Esophagus muscularis mucosa (tissue), 4 donors: Measurements from ENCODE around the gene ANKRD33B. TPM values are rescaled to one million over a fixed set of nuclear protein-coding genes. Genes with fewer than 3 reads are reported as not detected.

Source experiments
- DNase-seq: peaks from one replicate; pipeline ENCODE4 v3.0.0-alpha.2; 2017; ENCODE audit errors: extremely low spot score
- H3K27ac ChIP-seq, 4 donors: fragments of 200-600 bp; sonication (generic); replicated peaks in 1 of 4; 1 replicate in 3 of 4; 2 replicates in 1 of 4; pipeline ENCODE4 v1.5.1; 2016 to 2019; ENCODE audit warnings: mild to moderate bottlenecking in 1 of 4
- H3K27me3 ChIP-seq, 4 donors: fragments of 200-600 bp; sonication (generic); one replicate each; pipeline versions ENCODE4 v1.5.1 to v1.6.0; 2016 to 2019
- H3K36me3 ChIP-seq, 4 donors: fragments of 200-600 bp; sonication (generic); one replicate each; pipeline ENCODE4 v1.5.1; 2016 to 2019
- H3K4me1 ChIP-seq, 4 donors: fragments of 200-600 bp; sonication (generic); one replicate each; pipeline ENCODE4 v1.5.1; 2016 to 2019
- H3K4me3 ChIP-seq, 4 donors: fragments of 200-600 bp; sonication (generic); 1 replicate in 2 of 4; 2 replicates in 2 of 4; pipeline ENCODE4 v1.5.1; 2016 to 2019; ENCODE audit warnings: mild to moderate bottlenecking in 4 of 4, moderate library complexity in 1 of 4
- H3K9me3 ChIP-seq, 4 donors: fragments of 200-600 bp; sonication (generic); 1 replicate in 3 of 4; 2 replicates in 1 of 4; pipeline ENCODE4 v1.5.1; 2016 to 2019
- EP300 ChIP-seq: sonication (generic); formaldehyde crosslinking; IDR thresholded peaks from one replicate; pipeline ENCODE4 v1.6.1; 2017; ENCODE audit warnings: antibody characterized with exemption
- POLR2A ChIP-seq: fragments of 450-650 bp; IDR thresholded peaks from one replicate; pipeline ENCODE4 v1.6.1; 2017; ENCODE audit warnings: antibody characterized with exemption, moderate library complexity, mild to moderate bottlenecking, low read depth
- POLR2AphosphoS5 ChIP-seq, 2 donors: sonication (generic); formaldehyde crosslinking; IDR thresholded peaks; one replicate each; pipeline ENCODE4 v1.6.1; 2017; ENCODE audit warnings: antibody characterized with exemption in 2 of 2
- WGBS: methylation state at CpG from one replicate; pipeline ENCODE4 v1.1.5; 2018; 5-methylcytosine and 5-hydroxymethylcytosine counted together
- intact Hi-C: fragments of 100-400 bp; cut with DNase I; formaldehyde crosslinking; loops from one replicate; pipeline ENCODE4 v1.15.1; 2023
- total RNA-seq, 4 donors: library from RNA; depleted of rRNA; stranded (reverse); fragments of >200 nt; gene quantifications; one replicate each; pipeline versions ENCODE4 v1.1.0 to v1.2.1, GENCODE V29; 2016
- TF ChIP-seq, protein P1 (sequence below), 3 experiments: fragments of 200-600 bp in 2 of 3; fragments of 450-650 bp in 1 of 3; sonication (generic) in 2 of 3; IDR thresholded peaks; one replicate each; pipeline ENCODE4 v1.5.1; 2017 to 2019; ENCODE audit warnings: antibody characterized with exemption in 3 of 3, mild to moderate bottlenecking in 2 of 3, moderate library complexity in 1 of 3

Gene ANKRD33B
- total RNA-seq, 4 donors from 2014 or later, result 4.6 to 8.2 (median 6.7) TPM

- no peak overlapping the region for H3K27ac ChIP-seq
- intact Hi-C loops, result no loop called here
- H3K4me1 ChIP-seq, result peaks cover 0 to 15% (median 11%) of the 10 kb centered on the region in 4 donors
- H3K9me3 ChIP-seq, result peaks cover 0 to 6% (median 0%) of the 10 kb centered on the region in 4 donors
- peaks cover 0 to 7% (median 4%) of the 10 kb centered on the region in 4 donors for H3K36me3 ChIP-seq
- no peak for DNase-seq
- no peak overlapping the region for H3K4me3 ChIP-seq
- WGBS, result 41% methylated on average over 4 of the region's 4 CpGs
- TF ChIP-seq, protein P1, sequence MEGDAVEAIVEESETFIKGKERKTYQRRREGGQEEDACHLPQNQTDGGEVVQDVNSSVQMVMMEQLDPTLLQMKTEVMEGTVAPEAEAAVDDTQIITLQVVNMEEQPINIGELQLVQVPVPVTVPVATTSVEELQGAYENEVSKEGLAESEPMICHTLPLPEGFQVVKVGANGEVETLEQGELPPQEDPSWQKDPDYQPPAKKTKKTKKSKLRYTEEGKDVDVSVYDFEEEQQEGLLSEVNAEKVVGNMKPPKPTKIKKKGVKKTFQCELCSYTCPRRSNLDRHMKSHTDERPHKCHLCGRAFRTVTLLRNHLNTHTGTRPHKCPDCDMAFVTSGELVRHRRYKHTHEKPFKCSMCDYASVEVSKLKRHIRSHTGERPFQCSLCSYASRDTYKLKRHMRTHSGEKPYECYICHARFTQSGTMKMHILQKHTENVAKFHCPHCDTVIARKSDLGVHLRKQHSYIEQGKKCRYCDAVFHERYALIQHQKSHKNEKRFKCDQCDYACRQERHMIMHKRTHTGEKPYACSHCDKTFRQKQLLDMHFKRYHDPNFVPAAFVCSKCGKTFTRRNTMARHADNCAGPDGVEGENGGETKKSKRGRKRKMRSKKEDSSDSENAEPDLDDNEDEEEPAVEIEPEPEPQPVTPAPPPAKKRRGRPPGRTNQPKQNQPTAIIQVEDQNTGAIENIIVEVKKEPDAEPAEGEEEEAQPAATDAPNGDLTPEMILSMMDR (IDR thresholded peaks at IDR 0.05), result no peak
- TF ChIP-seq POLR2AphosphoS5 (IDR thresholded peaks at IDR 0.05) (no peak), EP300 (no peak), POLR2A (no peak)
- H3K27me3 ChIP-seq, result peaks cover 0 to 44% (median 7%) of the 10 kb centered on the region in 4 donors
Measured at GRCh38 chr5:10653043-10653442, 89.2 kb downstream of the ANKRD33B start.

- 70% methylated on average over 12 of the region's 12 CpGs for WGBS
Measured at GRCh38 chr5:10653751-10654400, 90.0 kb downstream of the ANKRD33B start.

GRCh38 chr5:10654566-10654965 lies 90.7 kb downstream of the ANKRD33B start:
- H3K4me1 ChIP-seq, result peaks cover 0 to 13% (median 9%) of the 10 kb centered on the region in 4 donors
- no peak overlapping the region for H3K27ac ChIP-seq
- H3K36me3 ChIP-seq, result peaks cover 0 to 7% (median 2%) of the 10 kb centered on the region in 4 donors
- 95% methylated on average over 13 of the region's 13 CpGs for WGBS
- no peaks in the 10 kb centered on the region for H3K9me3 ChIP-seq
- TF ChIP-seq POLR2A, result no peak
- TF ChIP-seq POLR2AphosphoS5 (IDR thresholded peaks at IDR 0.05), result no peak
- TF ChIP-seq, protein P1 (IDR thresholded peaks at IDR 0.05), result no peak
- no peak for TF ChIP-seq EP300
- H3K27me3 ChIP-seq, result peaks cover 0 to 29% (median 3%) of the 10 kb centered on the region in 4 donors
- intact Hi-C loops, result no loop called here
- DNase-seq, result no peak
- H3K4me3 ChIP-seq, result no peak overlapping the region

More at GRCh38 chr5:10653751-10654400, 90.0 kb downstream of the ANKRD33B start:
- DNase-seq, result no peak
- peaks cover 0 to 36% (median 6%) of the 10 kb centered on the region in 4 donors for H3K27me3 ChIP-seq
- H3K9me3 ChIP-seq, result peaks cover 0 to 4% (median 0%) of the 10 kb centered on the region in 4 donors
- TF ChIP-seq POLR2A (no peak), POLR2AphosphoS5 (IDR thresholded peaks at IDR 0.05) (no peak)
- TF ChIP-seq, protein P1 (IDR thresholded peaks at IDR 0.05), result no peak
- intact Hi-C loops, result no loop called here
- H3K4me1 ChIP-seq, result peaks cover 0 to 15% (median 11%) of the 10 kb centered on the region in 4 donors
- no peak overlapping the region for H3K27ac ChIP-seq
- peaks cover 0 to 7% (median 4%) of the 10 kb centered on the region in 4 donors for H3K36me3 ChIP-seq
- no peak overlapping the region for H3K4me3 ChIP-seq

DNA sequence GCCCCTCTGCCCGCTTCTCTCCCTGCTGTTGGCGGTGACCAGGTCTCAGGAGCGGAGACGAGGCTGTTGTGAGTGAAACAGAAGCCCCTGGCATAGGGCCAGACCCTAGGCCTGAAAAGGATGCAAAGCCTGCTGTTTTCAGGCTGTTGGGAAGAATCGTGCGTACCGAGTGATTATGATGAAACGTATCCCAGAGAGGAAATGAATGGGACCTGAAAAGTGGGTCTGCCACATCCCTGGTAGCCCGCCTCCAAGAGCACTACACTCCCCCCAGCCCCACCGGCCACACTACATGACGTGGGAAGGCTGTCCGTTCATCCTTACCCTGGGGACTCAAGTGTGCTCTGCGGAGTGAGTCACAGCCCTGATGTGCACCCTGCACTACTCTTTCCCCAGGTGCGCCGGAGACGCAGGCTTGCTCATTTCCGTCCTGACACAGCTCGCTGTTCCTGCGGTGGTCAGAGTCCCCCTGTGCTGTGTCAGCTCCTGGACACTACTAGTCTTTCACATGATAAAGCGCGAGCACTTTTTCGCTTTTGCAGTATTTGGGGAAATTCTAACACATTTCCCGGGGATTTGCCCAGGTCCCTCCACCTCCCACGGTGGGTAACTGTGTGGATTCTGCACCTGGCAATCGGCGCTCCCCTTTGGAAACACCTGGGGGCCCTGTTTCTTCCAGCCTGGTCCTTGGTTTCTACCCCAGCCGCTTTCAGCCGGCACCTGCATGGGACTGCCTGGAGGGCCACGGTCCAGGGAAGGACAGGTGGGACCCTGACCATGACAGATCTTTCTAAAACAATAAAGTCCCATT lies 91.5 kb downstream of the ANKRD33B start:
- Histone ChIP-seq H3K27me3 (peaks cover 0 to 21% (median 0%) of the 10 kb centered on the region in 4 donors), H3K4me1 (peaks cover 0 to 13% (median 7%) of the 10 kb centered on the region in 4 donors), H3K27ac (no peak overlapping the region), H3K9me3 (no peaks in the 10 kb centered on the region), H3K36me3 (peaks cover 0 to 4% (median 0%) of the 10 kb centered on the region in 4 donors), H3K4me3 (no peak overlapping the region)
- TF ChIP-seq POLR2AphosphoS5 (IDR thresholded peaks at IDR 0.05) (no peak), EP300 (no peak), POLR2A (no peak)
- TF ChIP-seq, protein P1 (IDR thresholded peaks at IDR 0.05), result no peak
- intact Hi-C loops, result no loop called here
- WGBS, result 86% methylated on average over 28 of the region's 29 CpGs
- no peak for DNase-seq
